GM18951 (cell line): ENCODE measurements around the gene PRR16.
"Not testable (repeated sequence)": the region's sequence is repeated elsewhere in the genome, so short reads cannot be mapped to it uniquely, and the experiment has no call there.

Experiments
- POLR2A ChIP-seq: IDR thresholded peaks from 4 replicates; pipeline ENCODE4 v1.6.1; 2011; ENCODE audit warnings: mild to moderate bottlenecking; ENCODE audit not compliant: insufficient read length, insufficient read depth; ENCODE audit errors: extremely low read depth
- in situ Hi-C: fragments of 300-500 bp; cut with MboI; formaldehyde crosslinking; loops from one replicate; pipeline ENCODE4 v1.12.0; 2022; ENCODE audit warnings: low sequenced_read_pairs, mixed read lengths, inconsistent platforms; ENCODE audit not compliant: unreplicated experiment

The PRR16 gene

DNA sequence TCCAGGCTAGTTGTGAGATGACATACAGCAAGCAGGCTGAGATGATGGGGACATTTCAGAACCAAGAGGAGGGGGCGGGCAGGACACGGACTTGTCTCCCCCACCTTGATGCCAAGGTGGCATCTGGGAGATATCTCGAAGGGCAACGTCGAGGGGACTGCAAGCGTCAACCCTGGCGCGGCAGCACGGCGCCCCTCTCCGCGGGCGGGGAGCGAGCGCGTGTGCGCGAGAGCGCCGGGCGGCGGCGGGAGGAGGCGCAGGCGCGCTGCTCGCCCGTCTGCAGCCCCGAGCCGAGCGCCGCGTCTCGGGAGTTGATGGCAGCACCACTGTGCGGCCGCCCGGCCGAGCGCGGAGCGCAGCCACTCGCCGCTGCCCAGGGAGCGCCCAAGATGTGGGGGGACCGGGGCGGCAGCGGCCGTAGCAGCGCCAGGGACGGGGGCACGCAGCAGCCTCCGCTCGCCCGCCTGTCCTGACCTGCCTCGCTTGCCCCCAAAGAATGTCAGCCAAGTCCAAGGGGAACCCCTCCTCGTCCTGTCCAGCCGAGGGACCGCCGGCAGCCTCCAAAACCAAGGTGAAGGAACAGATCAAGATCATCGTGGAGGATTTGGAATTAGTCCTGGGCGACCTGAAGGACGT, at the start of gene PRR16:
Gene PRR16, plus strand, starts transcription at position 310 of the 636 bp plus-strand sequence.
- in situ Hi-C loops, result loop anchor here (25.0 kb wide), 1 partner anchor 1002 kb away; the partner anchor contains the start of gene HSD17B4
- no peak for TF ChIP-seq POLR2A

DNA sequence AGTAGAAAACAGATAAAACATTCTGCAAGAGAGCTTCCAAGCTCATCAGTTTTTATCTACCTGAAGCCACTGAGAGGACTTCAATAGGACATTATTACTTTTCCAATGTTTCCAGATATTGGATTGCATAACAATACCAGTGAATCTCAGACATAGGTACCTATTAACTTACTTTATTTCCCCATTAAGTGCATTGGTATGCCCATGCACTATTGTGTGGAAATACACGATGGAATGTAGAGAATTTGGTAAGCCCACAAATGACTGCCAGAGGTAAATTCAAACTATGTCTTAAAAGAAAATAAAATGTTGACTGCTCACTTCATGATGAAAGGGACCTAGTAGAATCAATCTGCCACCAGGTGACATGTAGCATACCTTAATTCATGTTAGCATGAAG, 48.1 kb upstream of the PRR16 start:
- in situ Hi-C loops, result no loop called here
- TF ChIP-seq POLR2A, result no peak

DNA sequence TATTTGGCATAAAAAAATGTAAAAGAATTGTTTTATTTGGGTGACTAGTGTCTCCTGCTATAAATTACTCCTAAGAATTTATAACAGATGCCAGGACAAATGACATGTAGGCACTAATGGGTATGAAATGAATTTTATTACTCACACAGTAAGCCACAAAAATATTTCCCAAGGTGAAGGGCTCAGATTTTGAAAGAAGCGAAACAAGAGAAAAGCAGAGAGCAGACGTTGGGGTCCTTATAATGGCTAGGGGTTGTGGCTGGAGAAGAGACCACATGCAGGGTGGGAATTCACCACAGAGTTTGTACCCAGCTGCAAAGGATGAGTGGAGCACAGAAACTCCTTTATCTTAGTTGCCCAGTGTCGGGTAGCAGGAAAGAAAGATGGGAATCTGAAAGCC, 45.0 kb upstream of the PRR16 start:
- in situ Hi-C loops, result no loop called here
- no peak for TF ChIP-seq POLR2A

DNA sequence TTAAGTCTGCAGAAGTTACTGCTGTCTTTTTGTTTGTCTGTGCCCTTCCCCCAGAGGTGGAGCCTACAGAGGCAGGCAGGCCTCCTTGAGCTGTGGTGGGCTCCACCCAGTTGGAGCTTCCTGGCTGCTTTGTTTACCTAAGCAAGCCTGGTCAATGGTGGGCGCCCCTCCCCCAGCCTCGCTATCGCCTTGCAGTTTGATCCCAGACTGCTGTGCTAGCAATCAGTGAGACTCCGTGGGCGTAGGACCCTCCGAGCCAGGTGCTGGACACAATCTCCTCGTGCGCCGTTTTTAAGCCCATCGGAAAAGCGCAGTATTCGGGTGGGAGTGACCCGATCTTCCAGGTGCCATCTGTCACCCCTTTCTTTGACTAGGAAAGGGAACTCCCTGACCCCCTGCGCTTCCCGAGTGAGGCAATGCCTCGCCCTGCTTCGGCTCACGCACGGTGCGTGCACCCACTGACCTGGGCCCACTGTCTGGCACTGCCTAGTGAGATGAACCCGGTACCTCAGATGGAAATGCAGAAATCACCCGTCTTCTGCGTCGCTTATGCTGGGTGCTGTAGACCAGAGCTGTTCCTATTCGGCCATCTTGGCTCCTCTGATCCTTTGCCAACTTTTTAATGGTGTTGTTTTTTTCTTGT, 37.3 kb upstream of the PRR16 start:
- in situ Hi-C loops, result not testable (repeated sequence)

DNA sequence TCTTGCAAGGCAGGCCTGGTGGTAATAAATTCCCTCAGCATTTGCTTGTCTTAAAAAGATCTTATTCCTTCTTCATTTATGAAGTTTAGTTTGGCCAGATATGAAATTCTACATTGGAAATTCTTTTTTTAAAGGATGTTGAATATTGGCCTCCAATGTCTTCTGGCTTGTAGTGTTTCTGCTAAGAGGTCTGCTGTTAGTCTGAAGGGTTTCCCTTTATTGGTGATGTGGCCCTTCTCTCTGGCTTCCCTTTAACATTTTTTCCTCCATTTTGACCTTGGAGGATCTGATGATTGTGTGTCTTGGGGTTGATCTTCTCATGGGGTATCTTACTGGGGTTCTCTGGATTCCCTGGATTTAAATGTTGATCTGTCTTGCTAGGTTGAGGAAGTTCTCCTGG, 33.5 kb upstream of the PRR16 start:
- no peak for TF ChIP-seq POLR2A
- in situ Hi-C loops, result no loop called here

DNA sequence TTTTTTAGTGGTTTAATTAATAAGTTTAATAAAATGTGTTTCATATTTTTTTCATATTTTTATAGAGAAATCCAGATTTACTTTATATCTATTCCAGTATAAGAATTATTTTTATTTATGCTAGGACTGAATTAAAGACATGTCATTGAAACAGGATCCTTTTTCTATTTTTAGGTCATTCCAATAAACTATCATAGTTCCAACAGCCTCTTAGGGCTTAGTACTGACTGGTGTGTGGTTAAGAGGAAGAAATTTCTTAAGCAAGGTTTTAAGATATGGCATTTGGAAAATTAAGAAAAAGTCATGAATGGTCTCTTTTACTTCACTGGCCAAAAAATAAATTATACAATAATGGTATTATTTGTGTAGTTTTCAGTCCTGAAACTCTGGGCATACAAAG, 31.2 kb upstream of the PRR16 start:
- in situ Hi-C loops, result no loop called here
- TF ChIP-seq POLR2A, result no peak

DNA sequence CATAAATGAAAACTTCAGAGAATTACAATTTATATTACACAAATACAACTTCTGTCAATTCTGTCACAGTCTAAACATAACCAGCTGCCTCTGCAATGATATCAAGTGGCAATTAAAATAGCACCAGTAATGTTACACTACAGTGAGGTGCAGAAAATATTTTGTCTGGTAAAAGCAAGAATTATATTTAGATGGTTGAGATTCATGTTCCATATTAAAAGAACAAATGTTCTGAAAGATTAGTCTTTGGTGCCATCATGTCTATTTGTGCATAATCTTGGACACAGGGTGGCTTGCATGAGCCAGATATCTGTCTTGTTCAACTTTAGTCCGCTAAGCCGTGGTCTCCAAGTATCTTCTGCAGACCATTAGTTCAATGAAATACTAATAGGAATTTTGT, 29.0 kb upstream of the PRR16 start:
- in situ Hi-C loops, result no loop called here
- TF ChIP-seq POLR2A, result no peak

DNA sequence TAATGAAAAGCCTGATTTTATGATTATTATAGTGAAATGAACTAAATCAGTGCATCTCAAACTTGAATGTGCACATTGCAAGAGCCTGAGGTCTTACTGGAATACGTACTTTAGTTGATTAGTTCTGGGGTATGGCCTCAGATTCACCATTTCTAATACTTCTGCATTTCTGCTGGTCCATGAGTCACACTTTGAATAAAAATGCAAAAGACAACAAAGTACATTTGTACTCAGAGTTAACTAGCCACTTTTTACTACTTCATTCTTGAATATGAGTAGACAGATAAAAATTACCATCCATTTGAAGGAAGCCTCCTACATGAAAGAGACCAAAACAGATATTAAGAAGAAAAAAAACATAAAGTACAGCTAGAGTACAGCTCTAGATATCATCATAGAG, 27.1 kb upstream of the PRR16 start:
- in situ Hi-C loops, result no loop called here
- no peak for TF ChIP-seq POLR2A

DNA sequence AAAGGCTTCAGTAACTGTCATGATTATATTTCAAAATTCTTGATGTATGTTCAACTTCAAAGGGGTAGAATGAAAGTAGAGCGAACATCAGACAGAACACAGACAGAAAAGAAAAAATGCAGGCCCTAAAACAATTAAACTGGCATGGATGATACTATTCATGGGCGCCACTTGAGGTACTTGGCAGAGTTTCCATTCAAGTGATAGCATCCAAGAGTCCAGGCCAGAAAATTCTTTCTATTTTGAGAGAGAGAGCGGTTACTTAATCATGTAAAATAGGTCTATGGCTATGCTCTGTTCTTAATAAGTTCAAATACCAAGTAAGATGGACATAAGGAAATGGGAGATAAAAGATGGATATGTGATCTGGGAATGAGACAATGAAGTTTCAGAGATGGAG, 21.4 kb upstream of the PRR16 start:
- in situ Hi-C loops, result no loop called here
- TF ChIP-seq POLR2A, result no peak

DNA sequence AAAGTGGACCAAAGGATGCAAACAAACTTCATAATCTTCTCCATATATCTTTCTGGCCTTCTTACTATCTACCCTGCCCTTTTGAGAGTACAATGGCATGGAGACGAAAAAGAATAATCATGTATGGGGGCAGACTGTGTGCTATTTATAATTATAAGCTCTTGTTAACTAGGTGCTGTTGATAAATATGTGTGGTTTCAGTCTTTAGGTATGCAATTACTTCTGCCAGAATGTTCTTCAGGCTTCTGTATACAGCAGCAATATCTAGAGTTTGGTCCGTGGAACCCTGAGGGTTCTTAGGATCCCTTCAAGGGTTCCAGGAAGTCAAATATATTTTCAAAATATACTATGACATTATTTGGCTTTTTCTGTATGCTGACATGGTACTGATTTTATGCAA, 20.5 kb upstream of the PRR16 start:
- in situ Hi-C loops, result no loop called here
- TF ChIP-seq POLR2A, result no peak

DNA sequence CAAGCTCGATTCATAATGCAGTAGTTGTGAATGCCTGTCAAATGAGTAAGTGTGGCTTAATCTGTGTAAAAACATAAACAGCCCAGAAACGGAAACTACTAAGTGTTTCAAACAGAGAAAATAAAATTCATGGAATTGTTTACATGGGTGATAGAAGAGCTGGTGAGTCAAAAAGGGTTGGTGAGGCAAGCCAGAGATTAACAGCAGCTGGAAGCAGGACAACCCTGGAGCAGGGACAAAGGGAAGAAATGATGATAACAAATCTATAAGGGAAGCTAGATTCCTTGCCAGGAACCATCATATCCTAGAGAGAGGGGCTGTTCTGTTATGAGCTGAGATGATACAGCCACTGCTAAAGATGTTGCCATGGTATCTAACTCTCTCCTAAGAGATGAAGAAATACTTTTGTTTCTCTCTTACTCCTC, 18.0 kb upstream of the PRR16 start:
- no peak for TF ChIP-seq POLR2A
- in situ Hi-C loops, result no loop called here

DNA sequence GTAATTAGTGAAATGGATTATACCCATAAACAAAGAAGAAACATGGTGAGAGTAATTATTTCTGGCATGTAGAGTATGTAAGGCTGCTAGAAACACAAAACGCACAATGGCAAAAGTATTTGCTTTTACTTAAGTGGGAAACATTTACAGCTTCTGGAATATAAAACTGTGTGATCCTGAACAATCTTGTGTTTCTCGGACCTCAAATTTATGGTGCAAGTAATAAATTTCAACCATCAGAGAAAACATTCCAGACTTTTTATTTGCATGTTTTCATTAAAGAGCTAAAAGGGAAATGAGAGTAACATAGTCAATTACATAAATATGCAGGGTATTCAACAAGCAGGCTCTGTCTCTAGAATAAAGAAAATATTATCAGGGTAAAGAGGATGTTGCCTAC, 17.2 kb upstream of the PRR16 start:
- in situ Hi-C loops, result no loop called here
- no peak for TF ChIP-seq POLR2A

DNA sequence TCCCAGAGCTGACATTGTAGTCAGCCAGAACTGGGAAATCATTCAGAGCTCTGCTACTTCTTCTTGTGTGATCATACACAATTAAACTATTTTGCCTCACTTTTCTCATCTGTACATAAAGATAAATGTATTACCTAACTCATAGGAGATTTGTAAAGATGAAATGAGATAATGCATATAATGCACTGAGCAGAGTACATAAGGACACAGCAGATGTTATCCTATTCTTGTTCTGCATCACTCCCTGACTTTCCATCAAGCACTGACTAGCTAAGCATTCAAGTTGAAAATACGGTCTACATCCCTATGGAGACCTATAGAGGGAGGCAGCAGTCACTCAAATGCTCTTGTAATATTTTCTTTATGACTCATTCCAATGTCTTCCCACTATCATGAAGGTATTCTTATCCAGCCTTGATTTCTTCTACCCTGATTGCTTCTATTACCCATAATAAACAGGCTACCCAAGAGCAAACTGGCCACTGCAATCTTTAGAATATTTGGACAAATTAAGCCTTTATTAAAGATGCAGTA, 16.3 kb upstream of the PRR16 start:
- in situ Hi-C loops, result no loop called here
- no peak for TF ChIP-seq POLR2A

DNA sequence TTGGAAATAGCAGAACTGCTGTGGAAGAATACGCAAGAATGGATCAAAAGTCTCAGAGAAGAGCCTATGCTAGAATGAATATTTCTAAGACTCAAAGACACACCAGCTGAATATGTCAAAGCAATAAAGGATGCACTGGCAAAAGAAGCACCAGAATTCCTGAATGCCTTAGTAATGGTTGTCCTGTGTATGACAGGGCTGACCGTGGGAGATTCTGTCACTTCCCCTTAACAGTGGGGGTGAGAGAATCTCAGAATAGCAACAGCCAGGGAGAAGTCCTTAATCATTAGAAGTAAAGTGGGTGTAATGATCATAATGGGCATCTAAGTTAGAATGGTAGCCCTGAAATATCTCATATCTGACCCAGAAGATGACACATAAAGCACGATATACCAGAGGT, 14.6 kb upstream of the PRR16 start:
- TF ChIP-seq POLR2A, result no peak
- in situ Hi-C loops, result no loop called here
